ENCODE data around the gene CTU1. TPM values are rescaled to one million over a fixed set of nuclear protein-coding genes. Genes with fewer than 3 reads are reported as not detected.

Gene CTU1
- polyA plus RNA-seq, 2 donors, result 3.3 TPM

DNA sequence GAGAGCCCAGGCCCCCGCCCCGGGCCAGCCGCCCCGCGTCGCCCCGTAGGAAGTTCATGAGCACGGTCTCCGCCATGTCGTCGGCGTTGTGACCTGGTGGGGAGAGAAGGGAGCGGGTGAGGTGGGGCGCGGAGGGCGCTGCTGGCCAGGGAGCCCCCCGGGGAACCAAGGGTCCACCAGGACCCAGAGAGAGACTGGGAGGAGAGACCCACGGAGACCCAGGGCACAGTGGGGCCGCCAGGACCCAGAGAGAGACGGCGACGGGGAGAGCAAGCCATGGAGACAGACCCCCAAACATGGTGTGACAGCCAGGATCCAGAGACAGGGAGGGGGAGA, 9.2 kb downstream of the CTU1 start:
- Histone ChIP-seq H3K4me1 (ENCODE audit: control insufficient read depth in 2 of 2, insufficient read depth in 2 of 2, low read length in 1 of 2) (peaks cover 2 to 4% of the 10 kb centered on the region in 2 donors), H3K27ac (ENCODE audit: low read depth in 2 of 2, low read length in 1 of 2) (no peak overlapping the region), H3K27me3 (ENCODE audit: control insufficient read depth in 1 of 2, insufficient read depth in 2 of 2, low read length in 2 of 2) (no peaks in the 10 kb centered on the region), H3K9me3 (ENCODE audit: control insufficient read depth in 2 of 2, insufficient read depth in 1 of 2, low read depth in 1 of 2, low read length in 1 of 2) (no peaks in the 10 kb centered on the region), H3K36me3 (ENCODE audit: control insufficient read depth in 2 of 2, insufficient read depth in 2 of 2, low read length in 1 of 2) (peaks cover under 1 to 15% of the 10 kb centered on the region in 2 donors), H3K4me3 (ENCODE audit: low read depth in 1 of 2, low read length in 2 of 2) (no peak overlapping the region)
- WGBS, 2 donors, result 75% methylated on average over 22 of the region's 22 CpGs

DNA sequence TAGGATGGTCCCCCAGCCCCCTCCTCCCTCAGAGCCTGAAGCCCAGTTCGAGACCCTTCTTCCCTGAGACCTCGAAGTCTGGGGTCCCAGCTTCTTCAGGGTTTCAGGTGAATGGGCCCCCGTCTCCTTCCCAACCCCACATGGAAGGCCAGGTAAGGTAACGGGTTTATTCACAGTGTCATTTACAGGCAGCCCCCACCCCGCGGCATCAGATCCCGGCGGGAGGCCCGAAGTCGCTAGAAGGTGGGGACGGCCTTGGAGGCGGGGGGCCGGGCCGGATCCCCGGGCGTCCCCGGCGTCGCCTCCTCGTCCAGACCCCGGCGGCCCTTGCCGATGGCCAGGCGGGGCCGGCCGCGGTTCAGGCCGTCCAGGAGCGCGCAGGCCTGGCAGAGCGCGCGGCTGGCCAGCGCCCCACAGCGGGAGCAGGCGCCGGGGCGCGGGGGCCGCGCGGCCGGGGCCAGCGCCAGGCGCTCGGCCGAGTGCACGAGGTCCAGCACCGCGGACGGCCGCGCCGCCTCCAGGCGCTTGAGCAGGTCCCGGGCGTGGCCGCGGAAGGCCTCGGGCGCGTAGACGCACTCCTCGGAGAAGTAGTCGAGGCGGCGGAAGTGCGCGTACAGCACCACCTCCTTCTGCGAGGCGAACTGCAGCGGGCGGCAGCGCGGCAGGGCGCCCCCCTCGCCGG, 9.7 kb downstream of the CTU1 start:
- H3K36me3 ChIP-seq (ENCODE audit: control insufficient read depth in 2 of 2, insufficient read depth in 2 of 2, low read length in 1 of 2), result peaks cover 0 to 10% of the 10 kb centered on the region in 2 donors

DNA sequence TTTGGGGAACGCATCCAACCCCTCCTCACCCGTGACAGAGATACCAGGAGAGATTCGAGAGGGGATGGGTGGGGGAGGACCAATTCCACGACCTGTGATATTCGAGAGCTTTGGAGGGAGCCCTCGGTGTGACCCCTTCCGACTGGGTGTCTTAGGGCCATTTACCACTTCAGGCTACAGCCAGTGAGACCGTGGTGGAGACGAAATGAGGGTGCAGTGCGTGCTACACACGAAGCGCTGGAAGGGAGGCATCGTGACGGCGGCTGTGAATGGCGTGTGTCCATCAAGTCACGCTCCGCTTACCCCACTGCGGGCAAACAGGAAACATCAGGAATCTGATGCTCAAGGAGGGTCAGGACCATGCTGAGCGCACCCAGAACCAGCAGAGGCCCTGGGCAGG, 10.4 kb downstream of the CTU1 start:
- Histone ChIP-seq H3K36me3 (ENCODE audit: control insufficient read depth in 2 of 2, insufficient read depth in 2 of 2, low read length in 1 of 2) (peaks cover 0 to 10% of the 10 kb centered on the region in 2 donors), H3K4me3 (ENCODE audit: low read depth in 1 of 2, low read length in 2 of 2) (no peak overlapping the region), H3K27me3 (ENCODE audit: control insufficient read depth in 1 of 2, insufficient read depth in 2 of 2, low read length in 2 of 2) (no peaks in the 10 kb centered on the region), H3K4me1 (ENCODE audit: control insufficient read depth in 2 of 2, insufficient read depth in 2 of 2, low read length in 1 of 2) (peaks cover 2 to 9% of the 10 kb centered on the region in 2 donors), H3K27ac (ENCODE audit: low read depth in 2 of 2, low read length in 1 of 2) (peak overlapping the region in 1 of 2 donors; percentile 9), H3K9me3 (ENCODE audit: control insufficient read depth in 2 of 2, insufficient read depth in 1 of 2, low read depth in 1 of 2, low read length in 1 of 2) (no peaks in the 10 kb centered on the region)
- WGBS, 2 donors, result 72 to 79% methylated on average over 20 of the region's 20 CpGs

More for the DNA sequence above, 9.7 kb downstream of the CTU1 start:
- Histone ChIP-seq H3K27ac (ENCODE audit: low read depth in 2 of 2, low read length in 1 of 2) (no peak overlapping the region), H3K9me3 (ENCODE audit: control insufficient read depth in 2 of 2, insufficient read depth in 1 of 2, low read depth in 1 of 2, low read length in 1 of 2) (no peaks in the 10 kb centered on the region), H3K4me1 (ENCODE audit: control insufficient read depth in 2 of 2, insufficient read depth in 2 of 2, low read length in 1 of 2) (peaks cover 2 to 8% of the 10 kb centered on the region in 2 donors), H3K27me3 (ENCODE audit: control insufficient read depth in 1 of 2, insufficient read depth in 2 of 2, low read length in 2 of 2) (no peaks in the 10 kb centered on the region), H3K4me3 (ENCODE audit: low read depth in 1 of 2, low read length in 2 of 2) (no peak overlapping the region)
- WGBS, 2 donors, result 66 to 80% methylated on average over 69 to 78 of the region's 78 CpGs

DNA sequence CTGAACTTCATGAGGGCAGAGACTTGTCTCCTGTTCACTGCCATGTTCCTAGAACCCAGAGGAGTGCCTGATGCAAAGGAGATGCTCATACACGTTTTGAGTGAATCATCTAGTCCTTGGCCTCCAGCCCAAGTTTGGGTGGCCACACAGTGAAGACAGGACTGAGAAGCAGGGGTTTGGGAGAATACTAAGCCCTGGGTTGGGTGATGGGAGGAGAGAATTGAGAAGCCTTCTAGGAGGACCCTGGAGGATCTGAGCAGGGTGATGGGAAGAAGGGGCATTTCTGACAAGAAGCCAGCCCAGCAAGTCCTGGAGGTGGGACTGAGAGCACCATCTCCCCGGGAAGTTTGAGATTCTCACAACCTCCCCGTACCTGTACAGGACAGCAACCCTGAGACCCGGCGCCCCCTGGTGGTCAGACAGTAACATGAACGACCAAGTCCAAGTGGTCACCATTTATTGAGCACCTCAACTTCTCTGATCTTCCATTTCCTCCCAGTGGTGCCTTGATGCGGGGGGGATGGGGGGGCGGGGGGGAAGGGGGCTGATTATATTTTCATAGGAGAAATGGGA, 11.0 kb downstream of the CTU1 start:
- Histone ChIP-seq H3K9me3 (ENCODE audit: control insufficient read depth in 2 of 2, insufficient read depth in 1 of 2, low read depth in 1 of 2, low read length in 1 of 2) (no peaks in the 10 kb centered on the region), H3K4me3 (ENCODE audit: low read depth in 1 of 2, low read length in 2 of 2) (no peak overlapping the region), H3K27ac (ENCODE audit: low read depth in 2 of 2, low read length in 1 of 2) (peak overlapping the region; percentile 5 to 85), H3K4me1 (ENCODE audit: control insufficient read depth in 2 of 2, insufficient read depth in 2 of 2, low read length in 1 of 2) (peaks cover 2 to 9% of the 10 kb centered on the region in 2 donors), H3K27me3 (ENCODE audit: control insufficient read depth in 1 of 2, insufficient read depth in 2 of 2, low read length in 2 of 2) (no peaks in the 10 kb centered on the region), H3K36me3 (ENCODE audit: control insufficient read depth in 2 of 2, insufficient read depth in 2 of 2, low read length in 1 of 2) (peaks cover 0 to 10% of the 10 kb centered on the region in 2 donors)
- WGBS, 2 donors, result 9 to 13% methylated on average over 7 to 8 of the region's 8 CpGs

DNA sequence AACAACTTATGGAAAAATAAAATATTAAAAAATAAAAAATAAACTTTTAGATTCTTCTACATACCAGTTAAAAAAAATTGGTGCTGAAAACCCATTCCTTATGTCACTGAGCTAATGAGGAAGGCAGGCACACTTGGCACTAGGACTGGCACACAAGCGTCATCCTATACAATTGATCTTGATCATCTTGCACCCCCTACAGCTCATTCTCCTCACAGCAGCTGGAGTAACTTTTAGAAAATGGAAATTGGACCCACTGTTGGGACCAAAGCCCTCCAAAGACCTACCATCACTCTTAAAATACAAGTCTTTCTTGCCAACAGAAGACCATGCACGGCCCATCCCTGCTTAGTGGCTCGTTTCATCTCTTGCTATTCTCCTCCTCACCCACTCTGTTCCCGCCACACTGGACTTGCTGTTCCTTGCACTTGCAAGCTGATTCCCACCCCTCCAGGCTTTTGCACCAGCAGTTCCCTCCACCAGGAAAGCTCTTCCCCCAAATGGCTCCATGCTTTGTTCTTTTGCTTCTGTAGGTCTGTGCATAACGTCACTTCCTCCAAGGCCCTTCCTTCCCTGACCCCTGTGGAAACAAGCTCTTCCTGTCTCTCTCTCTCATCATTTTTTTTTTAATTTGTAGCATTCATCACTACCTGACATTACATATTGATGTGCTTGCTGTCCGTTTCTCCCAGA, 11.6 kb downstream of the CTU1 start:
- 65 to 68% methylated on average over 6 of the region's 6 CpGs for WGBS, 2 donors
- Histone ChIP-seq H3K27ac (ENCODE audit: low read depth in 2 of 2, low read length in 1 of 2) (peak overlapping the region; percentile 5 to 85), H3K9me3 (ENCODE audit: control insufficient read depth in 2 of 2, insufficient read depth in 1 of 2, low read depth in 1 of 2, low read length in 1 of 2) (no peaks in the 10 kb centered on the region), H3K27me3 (ENCODE audit: control insufficient read depth in 1 of 2, insufficient read depth in 2 of 2, low read length in 2 of 2) (no peaks in the 10 kb centered on the region), H3K36me3 (ENCODE audit: control insufficient read depth in 2 of 2, insufficient read depth in 2 of 2, low read length in 1 of 2) (peaks cover 0 to 10% of the 10 kb centered on the region in 2 donors), H3K4me3 (ENCODE audit: low read depth in 1 of 2, low read length in 2 of 2) (no peak overlapping the region), H3K4me1 (ENCODE audit: control insufficient read depth in 2 of 2, insufficient read depth in 2 of 2, low read length in 1 of 2) (peaks cover 2 to 9% of the 10 kb centered on the region in 2 donors)

DNA sequence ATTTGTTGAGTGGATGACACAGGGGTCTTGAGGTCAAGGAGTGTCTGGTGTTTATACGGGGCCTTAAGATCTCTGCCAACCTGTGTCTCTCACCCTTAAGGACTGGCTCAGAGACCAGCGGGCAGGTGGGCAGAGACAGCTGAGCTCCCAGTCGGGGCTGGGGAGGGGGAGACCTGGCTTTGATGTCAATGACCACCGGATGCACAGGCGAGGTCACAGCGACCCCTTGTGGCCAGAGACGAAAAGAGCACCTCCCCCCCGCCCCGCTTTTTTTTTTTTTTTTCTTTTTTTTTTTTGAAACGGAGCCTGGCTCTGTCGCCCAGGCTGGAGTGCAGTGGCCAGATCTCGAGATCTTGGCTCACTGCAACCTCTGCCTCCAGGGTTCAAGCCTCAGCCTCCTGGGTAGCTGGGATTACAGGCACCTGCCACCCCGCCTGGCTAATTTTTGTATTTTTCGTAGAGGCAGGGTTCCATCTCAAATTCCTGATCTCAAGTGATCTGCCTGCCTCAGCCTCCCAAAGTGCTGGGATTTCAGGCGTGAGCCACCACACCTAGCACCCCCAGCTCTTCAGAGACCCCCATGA, 13.4 kb downstream of the CTU1 start:
- peaks cover 0 to 7% of the 10 kb centered on the region in 2 donors for H3K36me3 ChIP-seq (ENCODE audit: control insufficient read depth in 2 of 2, insufficient read depth in 2 of 2, low read length in 1 of 2)
- H3K9me3 ChIP-seq (ENCODE audit: control insufficient read depth in 2 of 2, insufficient read depth in 1 of 2, low read depth in 1 of 2, low read length in 1 of 2), result no peaks in the 10 kb centered on the region
- H3K4me1 ChIP-seq (ENCODE audit: control insufficient read depth in 2 of 2, insufficient read depth in 2 of 2, low read length in 1 of 2), result peaks cover 2 to 9% of the 10 kb centered on the region in 2 donors
- peak overlapping the region in 1 of 2 donors; percentile 29 for H3K27ac ChIP-seq (ENCODE audit: low read depth in 2 of 2, low read length in 1 of 2)
- H3K27me3 ChIP-seq (ENCODE audit: control insufficient read depth in 1 of 2, insufficient read depth in 2 of 2, low read length in 2 of 2), result no peaks in the 10 kb centered on the region
- no peak overlapping the region for H3K4me3 ChIP-seq (ENCODE audit: low read depth in 1 of 2, low read length in 2 of 2)
- 22 to 30% methylated on average over 15 of the region's 15 CpGs for WGBS, 2 donors

DNA sequence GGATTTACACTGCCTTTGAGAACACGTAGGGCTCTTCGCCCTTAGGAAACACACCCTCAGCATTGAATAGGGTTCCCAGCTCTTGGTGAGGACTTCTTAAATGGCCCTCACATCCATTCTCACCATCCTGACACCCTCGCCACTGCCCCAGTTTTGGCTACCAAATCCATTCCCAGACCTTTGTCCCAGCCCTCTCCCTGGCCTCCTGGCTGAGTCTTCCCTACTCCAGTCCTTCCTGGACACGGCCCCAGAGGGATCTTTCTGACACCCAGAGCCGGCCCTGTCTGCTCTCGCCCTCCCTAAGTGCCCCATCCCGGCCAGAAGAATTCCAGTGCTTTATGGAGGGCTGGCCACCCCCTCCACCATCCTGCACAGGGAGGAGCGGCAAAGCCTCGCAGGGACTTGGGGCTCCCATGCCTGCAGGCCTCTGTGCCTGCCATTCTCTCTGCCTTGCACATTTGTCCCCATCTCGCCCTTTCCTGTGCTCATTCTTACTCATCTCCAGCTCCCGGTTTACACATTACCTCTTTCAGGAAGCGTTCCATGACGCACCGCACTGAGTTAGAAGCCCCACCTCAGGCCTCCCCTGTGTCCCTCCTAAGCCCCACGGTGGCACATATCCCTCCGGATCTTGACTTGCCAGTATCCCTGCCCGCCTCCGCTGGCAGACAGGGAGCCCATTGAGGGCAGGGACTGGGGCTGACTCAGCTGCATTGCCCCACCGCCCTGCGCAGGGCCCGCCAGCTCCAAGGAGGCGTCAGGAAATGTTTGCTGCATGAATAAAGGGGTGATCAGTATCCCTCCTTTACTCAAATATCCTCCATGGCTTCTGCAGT, 14.5 kb downstream of the CTU1 start:
- 68 to 71% methylated on average over 22 of the region's 22 CpGs for WGBS, 2 donors
- peaks cover 2 to 9% of the 10 kb centered on the region in 2 donors for H3K4me1 ChIP-seq (ENCODE audit: control insufficient read depth in 2 of 2, insufficient read depth in 2 of 2, low read length in 1 of 2)
- no peak overlapping the region for H3K4me3 ChIP-seq (ENCODE audit: low read depth in 1 of 2, low read length in 2 of 2)
- H3K36me3 ChIP-seq (ENCODE audit: control insufficient read depth in 2 of 2, insufficient read depth in 2 of 2, low read length in 1 of 2), result peaks cover 0 to 7% of the 10 kb centered on the region in 2 donors
- H3K9me3 ChIP-seq (ENCODE audit: control insufficient read depth in 2 of 2, insufficient read depth in 1 of 2, low read depth in 1 of 2, low read length in 1 of 2), result no peaks in the 10 kb centered on the region
- H3K27ac ChIP-seq (ENCODE audit: low read depth in 2 of 2, low read length in 1 of 2), result peak overlapping the region; percentile 11 to 88
- H3K27me3 ChIP-seq (ENCODE audit: control insufficient read depth in 1 of 2, insufficient read depth in 2 of 2, low read length in 2 of 2), result no peaks in the 10 kb centered on the region

DNA sequence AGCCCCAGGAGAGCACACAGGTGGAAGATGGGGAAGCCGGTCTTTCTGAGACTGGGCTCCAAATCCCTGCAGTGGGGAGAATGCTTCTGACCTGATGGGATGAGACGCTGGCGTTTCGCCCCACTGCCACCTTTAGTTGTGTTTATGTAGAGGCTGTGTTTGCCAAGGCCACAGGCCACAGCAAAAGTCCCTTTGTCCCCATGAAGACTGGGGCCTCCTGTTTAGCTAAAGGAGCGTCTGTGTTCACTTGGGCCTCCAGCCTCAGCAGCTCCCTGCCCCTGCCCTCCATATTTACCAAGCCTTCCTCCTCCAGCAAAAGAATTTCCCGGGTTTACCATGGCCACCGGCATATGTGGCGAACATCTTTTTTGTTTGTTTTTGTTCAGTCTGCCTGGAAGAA, 15.1 kb downstream of the CTU1 start:
- Histone ChIP-seq H3K4me3 (ENCODE audit: low read depth in 1 of 2, low read length in 2 of 2) (no peak overlapping the region), H3K36me3 (ENCODE audit: control insufficient read depth in 2 of 2, insufficient read depth in 2 of 2, low read length in 1 of 2) (peaks cover 0 to 4% of the 10 kb centered on the region in 2 donors), H3K9me3 (ENCODE audit: control insufficient read depth in 2 of 2, insufficient read depth in 1 of 2, low read depth in 1 of 2, low read length in 1 of 2) (no peaks in the 10 kb centered on the region), H3K27me3 (ENCODE audit: control insufficient read depth in 1 of 2, insufficient read depth in 2 of 2, low read length in 2 of 2) (no peaks in the 10 kb centered on the region), H3K27ac (ENCODE audit: low read depth in 2 of 2, low read length in 1 of 2) (peak overlapping the region in 1 of 2 donors; percentile 88), H3K4me1 (ENCODE audit: control insufficient read depth in 2 of 2, insufficient read depth in 2 of 2, low read length in 1 of 2) (peaks cover 2 to 9% of the 10 kb centered on the region in 2 donors)
- 59% methylated on average over 8 of the region's 8 CpGs for WGBS, 2 donors
